H54 (cell line): ENCODE results near the gene RAE1.
"Not testable (repeated sequence)": the region's sequence is repeated elsewhere in the genome, so short reads cannot be mapped to it uniquely, and the experiment has no call there.

ENCODE experiments used
- DNase-seq: peaks from one replicate; pipeline ENCODE4 v3.0.0; 2011; ENCODE audit warnings: low spot score, mixed read lengths; ENCODE audit not compliant: insufficient read length
- FAIRE-seq: peaks from 3 replicates; lab custom pipeline; 2011; peaks lifted over from hg19 to GRCh38; lab: Jason Lieb, UNC
- POLR2A ChIP-seq: IDR thresholded peaks from 2 replicates; pipeline ENCODE4 v1.6.1; 2011; ENCODE audit warnings: low read depth, mild to moderate bottlenecking, low read length

Gene RAE1

GRCh38 chr20:57410924-57411323 lies 59.9 kb downstream of the RAE1 start:
- no peak for TF ChIP-seq POLR2A
- no peak for DNase-seq
- FAIRE-seq, result no peak

- DNase-seq (no peak), FAIRE-seq (no peak)
- TF ChIP-seq POLR2A, result no peak
Observed at GRCh38 chr20:57411406-57412283, 60.6 kb downstream of the RAE1 start.

- TF ChIP-seq POLR2A, result no peak
- no peak for FAIRE-seq
- DNase-seq, result no peak
Observed at GRCh38 chr20:57412347-57413029, 61.4 kb downstream of the RAE1 start.

- no peak for TF ChIP-seq POLR2A
- no peak for FAIRE-seq
- no peak for DNase-seq
Observed at GRCh38 chr20:57413986-57414385, 62.9 kb downstream of the RAE1 start.

GRCh38 chr20:57414867-57415592 lies 64.0 kb downstream of the RAE1 start:
- FAIRE-seq (no peak), DNase-seq (no peak)
- no peak for TF ChIP-seq POLR2A

GRCh38 chr20:57415771-57416170 lies 64.7 kb downstream of the RAE1 start:
- FAIRE-seq (no peak), DNase-seq (no peak)
- TF ChIP-seq POLR2A, result no peak

GRCh38 chr20:57416296-57417022 lies 65.4 kb downstream of the RAE1 start:
- no peak for FAIRE-seq
- DNase-seq, result no peak
- TF ChIP-seq POLR2A, result no peak

GRCh38 chr20:57417051-57417689 lies 66.1 kb downstream of the RAE1 start:
- no peak for TF ChIP-seq POLR2A
- DNase-seq (no peak), FAIRE-seq (no peak)

- DNase-seq (no peak), FAIRE-seq (no peak)
- TF ChIP-seq POLR2A, result no peak
Observed at GRCh38 chr20:57417830-57418780, 67.0 kb downstream of the RAE1 start.

- DNase-seq, FAIRE-seq: not testable (repeated sequence)
Observed at GRCh38 chr20:57419479-57419878, 68.4 kb downstream of the RAE1 start.

GRCh38 chr20:57420571-57421252 lies 69.7 kb downstream of the RAE1 start:
- FAIRE-seq (no peak), DNase-seq (no peak)
- no peak for TF ChIP-seq POLR2A
